Activated T-helper 2 cell treated with anti-CD3 and anti-CD28 coated beads, Interferon-gamma antibody, Interleukin-2, Interleukin-4, amounts not matched to agents 10 μg/mL and 5 μg/mL and 100 μg/mL, durations not matched to agents 14 hours and 24 hours and 36 hours (primary cell): ENCODE data around the gene DDX28. TPM values are rescaled to one million over a fixed set of nuclear protein-coding genes. Genes with fewer than 3 reads are reported as not detected.
"Not testable (repeated sequence)": the region's sequence is repeated elsewhere in the genome, so short reads cannot be mapped to it uniquely, and the experiment has no call there.

Experiments
- DNase-seq: peaks from one replicate; pipeline ENCODE4 v3.0.0; 2021; ENCODE audit warnings: low spot score
- H3K27ac Mint-ChIP-seq: one replicate; pipeline ENCODE4 v1.8.0; 2021; ENCODE audit warnings: mixed read lengths
- H3K27me3 Mint-ChIP-seq: one replicate; pipeline ENCODE4 v1.8.0; 2021; ENCODE audit warnings: low read depth, mixed read lengths
- H3K36me3 Mint-ChIP-seq: one replicate; pipeline ENCODE4 v1.8.0; 2021; ENCODE audit warnings: low read depth, mixed read lengths
- H3K4me1 Mint-ChIP-seq: one replicate; pipeline ENCODE4 v1.8.0; 2021; ENCODE audit warnings: low read depth, mixed read lengths
- H3K4me3 Mint-ChIP-seq: one replicate; pipeline ENCODE4 v1.8.0; 2021; ENCODE audit warnings: low read depth, mild to moderate bottlenecking, moderate library complexity, mixed read lengths
- H3K9me3 Mint-ChIP-seq: one replicate; pipeline ENCODE4 v1.8.0; 2021; ENCODE audit warnings: mixed read lengths
- intact Hi-C: fragments of 100-400 bp; cut with micrococcal nuclease; formaldehyde crosslinking; loops from one replicate; pipeline ENCODE4 v1.15.1; 2023
- total RNA-seq: library from RNA; stranded (reverse); gene quantifications from 2 replicates; pipeline ENCODE4 v1.2.3, GENCODE V29; 2022

The DDX28 gene
- total RNA-seq, 1 donor from 2014 or later = 19.3 TPM

- no peak overlapping the region for H3K4me3 Mint-ChIP-seq
- H3K9me3 Mint-ChIP-seq = no peaks in the 10 kb centered on the region
- no peaks in the 10 kb centered on the region for H3K27me3 Mint-ChIP-seq
- intact Hi-C loops = no loop called here
- H3K36me3 Mint-ChIP-seq = peaks cover 50% of the 10 kb centered on the region
- no peak for DNase-seq
- no peak overlapping the region for H3K27ac Mint-ChIP-seq
- H3K4me1 Mint-ChIP-seq = peaks cover 9% of the 10 kb centered on the region
These were observed 6.0 kb upstream of the DDX28 start for GRCh38 chr16:68028996-68029395.

GRCh38 chr16:68022278-68022727 is 729 bp downstream of the DDX28 start:
- Mint-ChIP-seq H3K36me3 (peaks cover 42% of the 10 kb centered on the region), H3K27ac (peak overlapping the region; percentile 100), H3K27me3 (no peaks in the 10 kb centered on the region), H3K4me3 (peak overlapping the region; percentile 96), H3K9me3 (no peaks in the 10 kb centered on the region), H3K4me1 (peaks cover 17% of the 10 kb centered on the region)
- intact Hi-C loops = loop anchor here (2.0 to 5.0 kb wide), 3 partner anchors 24 to 85 kb away; partner anchors contain the start of genes DPEP2, DPEP3 and PSMB10
- no peak for DNase-seq

- intact Hi-C loops = loop anchor here (5.0 kb wide), 2 partner anchors 39 to 84 kb away; partner anchors contain the start of genes DPEP3 and PSMB10
- Mint-ChIP-seq H3K27me3 (no peaks in the 10 kb centered on the region), H3K27ac (no peak overlapping the region), H3K4me1 (peaks cover 17% of the 10 kb centered on the region), H3K4me3 (peak overlapping the region; percentile 96), H3K9me3 (no peaks in the 10 kb centered on the region), H3K36me3 (peaks cover 38% of the 10 kb centered on the region)
- no peak for DNase-seq
These were observed 1.5 kb downstream of the DDX28 start for GRCh38 chr16:68021490-68021889.

- no peaks in the 10 kb centered on the region for H3K9me3 Mint-ChIP-seq
- H3K27ac Mint-ChIP-seq = no peak overlapping the region
- peaks cover 26% of the 10 kb centered on the region for H3K36me3 Mint-ChIP-seq
- no peak overlapping the region for H3K4me3 Mint-ChIP-seq
- no peak for DNase-seq
- intact Hi-C loops = no loop called here
- H3K4me1 Mint-ChIP-seq = peaks cover 14% of the 10 kb centered on the region
- H3K27me3 Mint-ChIP-seq = no peaks in the 10 kb centered on the region
These were observed 3.8 kb downstream of the DDX28 start for GRCh38 chr16:68019167-68019680.

GRCh38 chr16:68015681-68016080 is 7.4 kb downstream of the DDX28 start, which contains the start of gene DPEP2NB:
Gene DPEP2NB (minus strand): TSS chr16:68015911. CDS start chr16:68015770, 141 bp downstream.
- intact Hi-C loops = no loop called here
- Mint-ChIP-seq H3K27me3 (no peaks in the 10 kb centered on the region), H3K4me1 (peaks cover 6% of the 10 kb centered on the region), H3K9me3 (no peaks in the 10 kb centered on the region), H3K36me3 (peaks cover 5% of the 10 kb centered on the region), H3K27ac (no peak within 1 kb of the TSS), H3K4me3 (no peak within 1 kb of the TSS)
- DNase-seq = no peak

GRCh38 chr16:68013440-68013839 is 9.6 kb downstream of the DDX28 start:
- Mint-ChIP-seq H3K4me3 (no peak overlapping the region), H3K4me1 (peaks cover 3% of the 10 kb centered on the region), H3K27me3 (no peaks in the 10 kb centered on the region), H3K27ac (no peak overlapping the region), H3K36me3 (no peaks in the 10 kb centered on the region), H3K9me3 (no peaks in the 10 kb centered on the region)
- no peak for DNase-seq
- intact Hi-C loops = no loop called here

GRCh38 chr16:68009872-68010271 is 13.2 kb downstream of the DDX28 start:
- intact Hi-C loops, H3K9me3 Mint-ChIP-seq, H3K27me3 Mint-ChIP-seq, H3K27ac Mint-ChIP-seq, H3K4me3 Mint-ChIP-seq, H3K36me3 Mint-ChIP-seq, DNase-seq: not testable (repeated sequence)
- peaks cover 13% of the 10 kb centered on the region for H3K4me1 Mint-ChIP-seq

GRCh38 chr16:68009157-68009735 is 13.8 kb downstream of the DDX28 start:
- H3K4me3 Mint-ChIP-seq = no peak overlapping the region
- no peak for DNase-seq
- no peak overlapping the region for H3K27ac Mint-ChIP-seq
- H3K36me3 Mint-ChIP-seq = no peaks in the 10 kb centered on the region
- intact Hi-C loops = no loop called here
- H3K4me1 Mint-ChIP-seq = peaks cover 13% of the 10 kb centered on the region
- H3K9me3 Mint-ChIP-seq = no peaks in the 10 kb centered on the region
- H3K27me3 Mint-ChIP-seq = no peaks in the 10 kb centered on the region

- intact Hi-C loops = no loop called here
- Mint-ChIP-seq H3K27ac (peak overlapping the region; percentile 83), H3K9me3 (no peaks in the 10 kb centered on the region), H3K27me3 (no peaks in the 10 kb centered on the region), H3K4me3 (no peak overlapping the region), H3K4me1 (peaks cover 10% of the 10 kb centered on the region), H3K36me3 (no peaks in the 10 kb centered on the region)
- DNase-seq = peak; percentile 23
These were observed 17.2 kb downstream of the DDX28 start for GRCh38 chr16:68005786-68006286.

GRCh38 chr16:68005211-68005610 is 17.8 kb downstream of the DDX28 start:
- Mint-ChIP-seq H3K4me3 (no peak overlapping the region), H3K4me1 (peaks cover 15% of the 10 kb centered on the region), H3K9me3 (no peaks in the 10 kb centered on the region), H3K27ac (peak overlapping the region; percentile 83), H3K27me3 (no peaks in the 10 kb centered on the region), H3K36me3 (no peaks in the 10 kb centered on the region)
- DNase-seq = no peak
- intact Hi-C loops = no loop called here

- Mint-ChIP-seq H3K9me3 (no peaks in the 10 kb centered on the region), H3K4me3 (no peak overlapping the region), H3K27ac (no peak overlapping the region), H3K27me3 (no peaks in the 10 kb centered on the region), H3K4me1 (peaks cover 32% of the 10 kb centered on the region), H3K36me3 (no peaks in the 10 kb centered on the region)
- intact Hi-C loops = no loop called here
- no peak for DNase-seq
These were observed 20.0 kb downstream of the DDX28 start for GRCh38 chr16:68003031-68003430.

- Mint-ChIP-seq H3K36me3 (no peaks in the 10 kb centered on the region), H3K27ac (peak overlapping the region; percentile 78), H3K4me1 (peaks cover 33% of the 10 kb centered on the region), H3K4me3 (peak overlapping the region; percentile 63), H3K9me3 (no peaks in the 10 kb centered on the region), H3K27me3 (no peaks in the 10 kb centered on the region)
- intact Hi-C loops = no loop called here
- no peak for DNase-seq
These were observed 22.6 kb downstream of the DDX28 start for GRCh38 chr16:68000450-68000849.

GRCh38 chr16:67999985-68000384 is 23.0 kb downstream of the DDX28 start:
- no peaks in the 10 kb centered on the region for H3K36me3 Mint-ChIP-seq
- no peak for DNase-seq
- peaks cover 37% of the 10 kb centered on the region for H3K4me1 Mint-ChIP-seq

More at GRCh38 chr16:67999985-68000384, 23.0 kb downstream of the DDX28 start:
- Mint-ChIP-seq H3K4me3 (peak overlapping the region; percentile 66), H3K27me3 (no peaks in the 10 kb centered on the region), H3K27ac (peak overlapping the region; percentile 90), H3K9me3 (no peaks in the 10 kb centered on the region)
- intact Hi-C loops = loop anchor here (2.0 to 5.0 kb wide), 2 partner anchors 23 to 82 kb away; partner anchors contain the start of genes DDX28 and DUS2
